Suprapubic skin (tissue), 3 donors: ENCODE data around the gene SLC7A4.

ENCODE experiments used
- CTCF ChIP-seq, 2 donors: fragments of 200-600 bp in 1 of 2; fragments of 450-650 bp in 1 of 2; sonication (generic) in 1 of 2; IDR thresholded peaks; one replicate each; pipeline ENCODE4 v1.5.1; 2016 to 2019; ENCODE audit warnings: antibody characterized with exemption in 2 of 2, mild to moderate bottlenecking in 1 of 2, moderate library complexity in 1 of 2
- POLR2AphosphoS5 ChIP-seq, 3 donors: sonication (generic); formaldehyde crosslinking; IDR thresholded peaks; one replicate each; pipeline ENCODE4 v1.6.1; 2017; ENCODE audit warnings: antibody characterized with exemption in 3 of 3

DNA sequence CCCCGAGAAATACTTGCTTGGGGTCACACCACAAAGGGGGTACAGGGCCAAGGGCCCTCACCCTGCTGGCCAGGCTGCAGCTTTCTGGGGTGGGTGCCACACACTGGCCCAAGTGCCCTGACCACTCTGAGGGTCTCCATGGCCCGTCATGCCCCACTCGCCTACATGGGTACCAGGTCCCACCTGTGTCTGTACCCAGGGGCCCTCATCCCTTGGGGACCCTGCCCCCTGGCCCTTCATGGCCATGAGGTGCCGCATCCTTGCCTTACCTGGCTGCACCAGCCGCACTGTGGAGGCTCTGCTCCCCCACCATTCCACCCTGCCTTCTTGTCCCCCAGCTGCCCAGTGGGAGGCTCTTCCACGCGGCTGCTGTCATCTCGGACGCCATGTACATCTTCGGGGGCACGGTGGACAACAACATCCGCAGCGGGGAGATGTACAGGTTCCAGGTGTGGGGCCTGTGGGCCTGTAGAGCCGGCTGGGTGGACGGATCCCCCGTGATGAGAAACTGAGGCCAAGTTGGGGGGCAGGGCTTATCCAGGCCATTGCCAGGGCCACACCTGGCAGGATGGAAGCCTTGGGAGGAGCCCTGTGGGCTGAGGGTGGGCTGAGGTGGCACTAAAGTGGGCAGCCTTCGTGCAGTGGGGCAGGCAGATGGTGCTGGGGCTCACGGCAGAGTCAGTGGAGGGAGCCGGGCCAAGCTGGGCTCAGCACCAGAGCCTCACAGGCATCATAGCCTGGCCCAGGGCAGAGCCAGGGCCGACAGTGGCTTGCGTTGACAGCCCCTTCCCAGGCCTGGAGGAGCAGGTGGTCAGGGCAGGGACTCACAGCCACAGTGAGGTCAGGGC, 39.7 kb downstream of the SLC7A4 start:
- TF ChIP-seq CTCF (IDR thresholded peaks at IDR 0.05), result no peak
- no peak for TF ChIP-seq POLR2AphosphoS5 (IDR thresholded peaks at IDR 0.05)
